Germinal center (tissue), 1 donor: ENCODE measurements around the gene UCP3.

ENCODE experiments used
- DNase-seq: peaks from one replicate; pipeline ENCODE4 v3.0.0; 2012; ENCODE audit warnings: mixed read lengths, low spot score

The UCP3 gene

GRCh38 chr11:74008373-74009229 lies at the start of gene UCP3:
TSS of gene UCP3 (minus strand) at chr11:74009085. CDS start at chr11:74007042, 2,043 bp downstream.
- no peak for DNase-seq

GRCh38 chr11:74057249-74058151 lies 48.6 kb upstream of the UCP3 start:
- DNase-seq = no peak

GRCh38 chr11:74055938-74056337 lies 47.1 kb upstream of the UCP3 start:
- DNase-seq = no peak

DNA sequence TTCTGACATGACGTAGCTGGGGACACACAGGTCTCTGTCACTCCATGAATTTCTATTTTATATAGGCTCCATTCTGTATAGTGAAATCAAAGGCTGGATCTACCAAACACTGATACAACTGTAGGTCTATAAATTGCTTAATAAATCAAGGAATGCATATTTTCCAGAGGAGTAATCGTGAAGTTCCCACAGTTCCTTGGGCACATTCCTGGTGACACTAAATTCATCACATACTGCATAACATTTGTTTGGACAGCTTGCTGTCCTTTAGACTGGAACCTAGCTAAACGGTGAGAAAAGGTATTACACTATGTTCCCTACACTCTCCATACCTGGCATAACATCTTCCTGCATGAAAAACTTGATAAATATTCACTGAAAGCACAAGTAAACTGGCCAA lies 41.6 kb upstream of the UCP3 start:
- DNase-seq = no peak

DNA sequence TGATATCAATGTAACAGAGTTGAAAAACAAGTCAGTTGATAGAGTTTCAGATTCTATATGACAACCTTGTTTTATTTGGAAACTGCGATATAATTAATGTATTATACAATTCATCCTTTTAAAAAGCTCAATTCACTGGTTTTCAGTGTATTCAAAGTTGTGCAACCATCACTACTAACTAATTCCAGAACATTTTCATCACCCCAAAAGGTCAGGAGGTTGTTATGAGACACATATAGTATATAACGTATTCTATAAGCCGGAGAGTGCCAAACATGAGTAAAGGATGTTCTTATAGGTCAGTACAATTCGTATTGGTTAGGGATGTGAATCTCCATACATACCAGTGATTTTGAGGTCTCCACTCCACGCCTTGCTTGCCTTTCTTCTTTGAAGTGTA lies 40.1 kb upstream of the UCP3 start:
- DNase-seq = no peak

DNA sequence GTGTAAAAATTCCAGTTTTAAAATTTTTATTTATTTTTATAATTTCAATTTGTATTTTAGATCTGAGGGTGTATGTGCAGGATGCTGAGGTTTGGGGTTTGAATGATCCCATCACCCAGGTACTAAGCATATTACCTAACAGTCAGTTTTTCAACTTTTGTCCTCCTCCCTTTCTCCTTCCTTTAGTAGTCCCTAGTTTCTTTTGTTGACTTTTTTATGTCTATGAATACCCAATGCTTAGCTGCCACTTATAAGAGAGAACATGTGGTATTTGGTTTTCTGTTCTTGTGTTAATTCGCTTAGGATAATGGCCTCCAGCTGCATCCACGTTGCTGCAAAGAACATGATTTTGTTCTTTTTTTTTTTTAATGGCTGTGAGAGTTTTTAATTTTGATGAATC lies 35.7 kb upstream of the UCP3 start:
- DNase-seq = no peak

- no peak for DNase-seq
These were observed 34.6 kb upstream of the UCP3 start for GRCh38 chr11:74043450-74043849.

GRCh38 chr11:74037309-74037708 lies 28.4 kb upstream of the UCP3 start:
- DNase-seq = no peak

- DNase-seq = no peak
These were observed 26.4 kb upstream of the UCP3 start for GRCh38 chr11:74035264-74035663.

GRCh38 chr11:74033046-74033445 lies 24.2 kb upstream of the UCP3 start:
- DNase-seq = no peak

GRCh38 chr11:74030723-74031676 lies 22.1 kb upstream of the UCP3 start:
- DNase-seq = no peak

DNA sequence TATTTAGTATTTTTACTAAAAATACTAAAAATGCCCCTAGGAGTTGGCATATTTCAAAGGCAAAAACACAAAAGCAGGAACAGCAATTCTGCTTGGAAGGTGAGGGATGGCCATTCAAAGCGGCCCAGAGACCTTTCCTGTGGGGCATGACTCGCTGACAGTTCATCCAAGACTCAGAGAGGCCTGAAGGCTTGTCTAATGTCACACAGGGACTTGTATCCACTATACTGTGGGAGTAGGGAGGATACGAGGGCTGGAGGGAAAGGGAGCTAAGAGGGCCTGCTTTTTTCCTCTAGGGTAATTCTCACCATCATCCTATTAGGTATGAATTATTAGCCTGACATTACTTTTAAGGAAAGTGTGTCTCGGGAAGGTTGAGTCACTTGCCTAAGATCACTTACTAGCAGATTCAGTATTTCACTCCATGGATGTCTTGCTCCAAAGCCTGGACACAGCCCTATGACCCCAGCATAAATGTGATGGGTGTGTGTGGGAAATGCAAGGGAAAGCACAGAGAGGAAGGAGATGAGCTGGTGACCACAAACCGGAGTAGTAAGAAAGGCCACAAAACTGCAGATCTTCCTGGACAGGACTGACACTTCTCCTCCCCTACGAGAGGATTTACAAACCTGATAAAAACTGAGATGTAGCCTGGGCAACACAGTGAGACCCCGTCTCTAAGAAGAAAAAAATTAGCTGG lies 16.7 kb upstream of the UCP3 start:
- DNase-seq = no peak

GRCh38 chr11:74024261-74025029 lies 15.6 kb upstream of the UCP3 start:
- no peak for DNase-seq

GRCh38 chr11:74023276-74023675 lies 14.4 kb upstream of the UCP3 start:
- DNase-seq = no peak

DNA sequence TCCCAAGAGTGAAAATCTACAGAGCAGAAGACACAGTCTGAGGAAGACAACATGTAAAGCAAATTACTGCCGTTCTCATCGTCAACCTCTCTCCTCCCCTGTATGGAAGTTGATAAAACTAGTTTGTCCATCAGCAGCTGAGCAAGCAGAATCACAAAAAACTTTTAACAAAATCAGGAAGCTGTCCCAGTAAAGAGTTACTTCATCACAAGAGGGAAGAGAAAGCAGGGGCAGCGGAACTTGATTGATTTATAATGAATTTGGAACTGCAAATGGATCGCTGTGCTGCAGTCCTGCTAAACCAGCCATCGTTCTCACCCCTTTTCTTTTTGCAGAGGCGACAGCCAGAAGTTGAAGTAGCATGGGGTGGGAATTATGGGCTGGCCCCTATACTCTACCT lies 13.7 kb upstream of the UCP3 start:
- DNase-seq = no peak

DNA sequence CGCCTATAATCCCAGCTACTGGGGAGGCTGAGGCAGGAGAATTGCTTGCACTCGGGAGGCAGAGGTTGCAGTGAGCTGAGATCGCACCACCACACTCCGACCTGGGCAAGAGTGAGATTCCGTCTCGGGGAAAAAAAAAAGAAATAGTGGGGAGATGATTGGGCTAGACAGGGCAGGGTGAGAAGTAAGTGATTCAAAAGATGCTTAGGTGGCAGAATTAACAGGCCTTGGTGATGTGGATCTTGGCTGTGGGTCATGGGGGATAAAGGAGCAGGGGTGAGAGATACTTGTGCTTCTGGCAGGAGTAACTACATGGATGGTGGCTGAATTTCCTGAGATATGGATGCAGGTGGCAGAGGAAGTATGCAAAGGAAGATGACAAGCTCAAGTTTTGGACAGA lies 13.1 kb upstream of the UCP3 start:
- DNase-seq = no peak

- peak; percentile 71 for DNase-seq
These were observed 11.7 kb upstream of the UCP3 start for GRCh38 chr11:74020539-74020938.

- no peak for DNase-seq
These were observed 11.0 kb upstream of the UCP3 start for GRCh38 chr11:74019860-74020259.

DNA sequence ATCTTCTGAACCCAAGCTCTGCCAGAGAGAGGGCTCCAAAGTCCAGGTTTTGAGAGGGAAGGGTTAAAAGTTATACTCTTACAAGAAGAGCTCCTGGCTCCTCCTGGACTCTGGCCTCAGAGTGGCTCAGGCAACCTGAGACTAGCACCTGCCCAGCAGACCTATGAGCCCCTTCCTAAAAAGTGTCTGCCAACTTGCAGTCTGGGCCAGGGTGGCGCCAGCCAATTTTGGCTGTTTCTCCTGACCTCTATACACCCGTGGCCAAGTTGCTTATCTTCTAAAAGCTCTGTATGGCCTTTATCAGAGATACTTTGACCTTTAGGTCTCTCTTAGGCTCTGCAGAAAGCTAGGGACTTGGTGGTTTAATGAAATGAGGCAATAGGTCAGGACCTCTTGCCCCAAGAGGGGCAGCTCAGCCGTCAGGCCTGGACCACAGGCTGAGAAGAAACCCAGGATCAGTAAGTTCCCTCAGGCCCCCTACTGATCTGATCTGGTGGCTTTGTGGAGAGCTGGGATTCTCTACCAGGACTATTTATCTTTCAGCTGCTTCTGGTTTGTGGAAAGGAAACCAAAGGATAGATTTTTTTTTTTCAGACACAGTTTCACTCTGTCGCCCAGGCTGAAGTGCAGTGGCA lies 10.3 kb upstream of the UCP3 start:
- DNase-seq = no peak
